Stimulated activated CD8-positive, alpha-beta memory T cell treated with anti-CD3 and anti-CD28 coated beads, Interleukin-7, amount 100 ng/mL, for 4 hours (primary cell): ENCODE data around the gene WDR46.
"Not testable (repeated sequence)": the region's sequence is repeated elsewhere in the genome, so short reads cannot be mapped to it uniquely, and the experiment has no call there.

Experiments
- DNase-seq, 2 donors: peaks; one replicate each; pipeline ENCODE4 v3.0.0-alpha.2; 2020; ENCODE audit warnings: low read depth in 2 of 2

Gene WDR46

GRCh38 chr6:33271117-33271467, 17.9 kb downstream of the WDR46 start:
- DNase-seq = no peak

- no peak for DNase-seq
Measured at GRCh38 chr6:33264015-33264414, 25.0 kb downstream of the WDR46 start.

- DNase-seq = not testable (repeated sequence)
Measured at GRCh38 chr6:33262490-33262889, 26.5 kb downstream of the WDR46 start.

GRCh38 chr6:33259032-33259431, 30.0 kb downstream of the WDR46 start:
- no peak for DNase-seq

GRCh38 chr6:33254591-33254990, 34.4 kb downstream of the WDR46 start:
- DNase-seq = no peak

- DNase-seq = no peak
Measured at GRCh38 chr6:33252759-33253158, 36.3 kb downstream of the WDR46 start.

GRCh38 chr6:33251395-33252012, 37.5 kb downstream of the WDR46 start:
- no peak for DNase-seq

GRCh38 chr6:33250731-33251130, 38.3 kb downstream of the WDR46 start:
- DNase-seq = no peak

- DNase-seq = no peak
Measured at GRCh38 chr6:33249732-33250630, 39.1 kb downstream of the WDR46 start.

- DNase-seq = peak; percentile 90 to 93
Measured at GRCh38 chr6:33248932-33249731, 39.9 kb downstream of the WDR46 start.

- DNase-seq = peak in 1 of 2 donors; percentile 8
Measured at GRCh38 chr6:33248643-33248931, 40.5 kb downstream of the WDR46 start.

- DNase-seq = peak; percentile 86
Measured at GRCh38 chr6:33247977-33248642, 40.9 kb downstream of the WDR46 start.

- DNase-seq = no peak
Measured at GRCh38 chr6:33243476-33243875, 45.6 kb downstream of the WDR46 start.

GRCh38 chr6:33241968-33242367, 47.1 kb downstream of the WDR46 start:
- DNase-seq = no peak

GRCh38 chr6:33237741-33238140, 51.3 kb downstream of the WDR46 start:
- no peak for DNase-seq

- DNase-seq = no peak
Measured at GRCh38 chr6:33236852-33237251, 52.2 kb downstream of the WDR46 start.

- DNase-seq = no peak
Measured at GRCh38 chr6:33236328-33236727, 52.7 kb downstream of the WDR46 start.

- no peak for DNase-seq
Measured at GRCh38 chr6:33235221-33235634, 53.8 kb downstream of the WDR46 start.
